Inferior parietal cortex (tissue), 1 donor: ENCODE measurements around the gene PAM16.
"Not testable (repeated sequence)": the region's sequence is repeated elsewhere in the genome, so short reads cannot be mapped to it uniquely, and the experiment has no call there.

Source experiments
- DNase-seq: peaks from one replicate; pipeline ENCODE4 v3.0.0-alpha.2; 2016; ENCODE audit errors: extremely low spot score

PAM16 gene

DNA sequence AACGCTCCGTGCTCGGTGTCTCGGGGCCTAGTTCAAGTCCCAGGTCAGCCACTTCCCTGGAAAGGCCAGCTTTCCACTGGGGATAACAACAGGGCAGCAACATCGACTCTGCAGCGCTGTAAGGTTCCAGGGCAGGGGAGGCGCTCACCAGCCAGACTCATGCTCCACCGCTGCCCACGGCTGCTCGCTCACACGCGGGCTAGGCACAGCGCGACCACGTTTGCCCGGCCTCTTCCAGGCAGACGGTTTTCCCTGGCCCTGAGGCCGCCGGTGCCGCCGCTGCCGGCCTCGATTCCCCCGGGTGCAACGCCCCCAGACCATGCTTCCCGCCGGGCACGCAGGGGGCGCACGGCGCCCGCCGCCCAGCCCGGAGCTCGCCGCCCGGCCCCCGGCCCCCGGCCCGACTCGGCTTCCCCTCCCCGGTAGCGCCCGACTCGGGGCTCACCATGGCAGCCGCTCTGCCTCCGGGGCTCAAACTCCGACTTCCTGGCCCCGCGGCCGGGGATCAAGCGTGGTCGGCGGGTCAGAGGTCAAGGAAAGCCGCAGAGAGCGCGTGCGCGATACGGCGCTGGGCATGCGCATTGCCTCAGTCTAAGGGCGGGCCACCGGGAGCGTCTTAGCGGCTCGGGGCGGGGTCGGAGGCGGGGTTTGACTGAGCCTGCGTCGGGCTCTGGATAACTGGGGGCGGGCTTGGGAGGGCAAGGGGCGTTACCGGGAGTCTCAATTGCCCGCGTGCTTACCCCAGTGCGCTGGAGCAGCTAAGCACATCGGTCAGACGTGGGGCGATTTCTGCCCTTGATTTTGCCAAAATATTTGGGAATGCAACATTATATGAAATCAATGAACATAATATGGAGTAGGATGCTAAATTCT lies at the start of gene PAM16:
Gene PAM16, minus strand, starts transcription at position 535 of the 873 bp plus-strand sequence. Its CDS starts 87 bp downstream, at position 448.
- peak; percentile 94 for DNase-seq

DNA sequence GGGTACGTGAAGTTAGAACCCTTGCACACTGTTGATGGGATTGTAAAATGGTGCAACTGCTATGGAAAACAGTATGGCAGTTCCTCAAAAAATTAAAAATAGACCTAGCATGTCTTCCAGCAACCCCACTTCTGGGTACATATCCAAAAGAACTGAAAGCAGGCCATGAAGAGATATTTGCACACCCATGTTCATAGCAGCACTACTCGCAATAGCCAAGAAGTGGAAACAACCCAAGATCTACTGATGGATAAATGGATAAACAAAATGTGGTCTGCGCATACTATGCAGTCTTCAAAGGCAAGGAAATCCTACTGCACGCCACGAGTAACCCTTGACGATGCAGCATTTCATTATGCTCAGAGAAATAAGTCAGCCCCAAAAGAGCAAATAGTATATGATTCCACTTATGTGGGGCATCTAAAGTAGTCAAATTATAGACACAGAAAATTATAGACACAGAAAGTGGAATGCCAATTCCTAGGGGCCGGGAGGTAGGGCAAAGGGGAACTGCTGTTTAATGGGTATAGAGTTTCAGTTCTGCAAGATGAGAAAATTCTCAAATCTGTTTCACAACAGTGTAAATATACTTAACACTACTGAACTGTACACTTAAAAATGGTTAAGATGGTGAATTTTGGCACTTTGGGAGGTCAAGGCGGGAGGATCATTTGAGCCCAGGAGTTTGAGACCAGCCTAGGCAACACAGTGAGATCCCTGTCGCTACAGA lies 48.0 kb upstream of the PAM16 start:
- DNase-seq = no peak

DNA sequence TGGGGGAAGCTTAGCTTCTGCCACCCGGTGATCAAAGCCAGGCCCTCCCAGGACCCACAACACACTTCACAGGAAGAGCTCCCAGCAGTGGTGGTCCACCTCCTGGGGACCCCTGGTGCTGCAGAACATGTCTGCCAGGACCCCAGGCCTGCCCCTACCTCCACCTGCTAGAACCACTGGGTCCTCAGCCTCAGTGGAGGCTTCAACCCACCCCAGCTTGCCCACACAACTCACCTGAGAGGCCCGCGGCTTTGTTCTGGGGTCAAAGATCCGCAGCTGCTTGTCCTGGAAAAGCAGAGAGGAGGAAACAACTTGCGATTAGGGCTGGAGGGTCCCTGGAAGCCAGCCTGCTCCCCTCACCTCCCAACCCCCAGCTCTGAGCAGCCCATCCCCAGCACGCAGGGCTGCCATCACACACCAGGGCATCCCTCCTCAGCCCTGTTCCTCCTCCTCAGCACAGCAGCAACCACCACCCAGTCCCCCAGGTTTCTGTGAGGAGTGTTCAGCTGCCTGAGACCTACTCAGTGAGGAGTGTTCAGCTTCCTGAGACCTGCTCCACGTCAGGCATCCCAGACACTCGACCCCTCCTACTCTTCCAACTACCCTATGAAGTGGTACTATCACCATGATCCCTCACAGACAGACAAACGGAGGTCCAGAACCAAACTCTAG lies 44.1 kb upstream of the PAM16 start:
- no peak for DNase-seq

DNA sequence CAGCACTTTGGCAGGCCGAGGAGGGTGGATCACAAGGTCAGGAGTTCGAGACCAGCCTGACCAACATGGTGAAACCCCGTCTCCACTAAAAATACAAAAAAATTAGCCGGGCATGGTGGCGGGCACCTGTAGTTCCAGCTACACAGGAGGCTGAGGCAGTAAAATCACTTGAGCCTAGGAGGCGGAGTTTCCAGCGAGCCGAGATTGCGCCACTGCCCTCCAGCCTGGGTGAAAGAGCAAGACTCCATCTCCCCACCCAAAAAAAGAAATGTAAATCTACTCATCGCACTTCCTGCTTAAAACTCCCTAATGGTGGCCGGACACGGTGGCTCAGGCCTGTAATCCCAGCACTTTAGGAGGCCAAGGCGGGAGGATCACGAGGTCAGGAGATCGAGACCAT lies 42.7 kb upstream of the PAM16 start:
- DNase-seq = not testable (repeated sequence)

DNA sequence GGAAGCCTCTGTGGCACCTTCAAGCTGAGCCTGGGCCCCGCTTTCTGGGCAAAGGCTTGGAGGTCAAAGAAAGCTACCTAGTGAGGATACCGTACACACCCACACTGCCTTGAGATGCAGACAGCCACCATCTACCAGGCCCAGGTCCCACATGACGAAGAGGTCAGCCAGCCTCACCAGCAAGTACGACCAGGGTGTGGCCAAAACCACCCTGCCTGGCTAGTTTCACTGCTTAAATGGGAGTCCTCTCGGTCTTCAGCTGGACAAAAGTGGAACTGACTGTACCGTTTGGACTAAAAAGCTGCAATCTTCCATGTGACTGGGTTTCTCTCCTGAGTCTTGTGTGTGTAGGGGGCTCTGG lies 42.1 kb upstream of the PAM16 start:
- no peak for DNase-seq

GRCh38 chr16:4392382-4393239 lies 41.5 kb upstream of the PAM16 start:
- no peak for DNase-seq

- no peak for DNase-seq
Observed at GRCh38 chr16:4391631-4392381, 40.7 kb upstream of the PAM16 start.

- no peak for DNase-seq
Observed at GRCh38 chr16:4390266-4391260, 39.4 kb upstream of the PAM16 start.

DNA sequence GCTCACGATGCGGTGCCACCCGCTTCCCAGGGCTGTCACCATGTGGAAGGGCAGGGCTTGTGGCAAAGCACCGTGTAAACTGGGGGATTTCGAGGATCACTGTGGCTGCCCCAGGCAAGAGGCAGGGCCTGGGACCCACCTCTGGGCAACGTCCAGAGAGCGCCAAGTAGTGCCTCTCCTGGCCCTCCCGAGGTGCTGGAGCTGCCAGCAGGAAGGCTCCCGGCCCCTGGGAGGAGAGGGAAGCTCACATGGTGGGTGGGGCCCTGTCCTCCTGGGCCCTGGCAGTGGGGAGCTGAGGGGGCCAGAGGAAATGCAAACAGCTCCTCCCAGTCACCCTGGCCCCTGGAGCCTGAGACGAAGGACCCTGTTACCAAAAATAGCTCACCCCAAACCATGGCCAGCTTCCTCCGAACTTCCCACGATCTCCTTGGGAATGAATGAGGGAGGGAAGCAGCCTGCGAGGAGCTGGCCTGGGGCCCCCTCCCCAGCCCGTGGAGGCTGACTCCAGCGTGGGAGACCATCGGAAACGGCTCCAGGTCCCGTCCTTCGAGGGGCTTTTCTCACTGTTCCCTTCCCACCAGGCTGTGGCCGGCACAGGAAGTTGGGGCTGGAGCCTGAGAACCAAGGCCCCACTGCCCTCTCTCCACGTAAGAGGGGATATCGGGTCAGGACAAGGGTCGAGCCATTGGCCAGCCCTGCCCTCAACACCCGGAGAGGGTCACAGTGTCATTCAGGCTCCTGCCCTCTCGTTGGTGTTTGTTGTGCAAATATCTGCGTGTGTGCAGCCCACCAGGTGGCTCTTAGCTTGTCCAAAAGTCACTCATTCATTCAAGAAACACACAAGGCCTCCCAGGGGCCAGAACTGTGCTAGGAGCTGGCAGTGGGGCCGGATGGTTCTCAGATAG lies 38.2 kb upstream of the PAM16 start:
- no peak for DNase-seq

DNA sequence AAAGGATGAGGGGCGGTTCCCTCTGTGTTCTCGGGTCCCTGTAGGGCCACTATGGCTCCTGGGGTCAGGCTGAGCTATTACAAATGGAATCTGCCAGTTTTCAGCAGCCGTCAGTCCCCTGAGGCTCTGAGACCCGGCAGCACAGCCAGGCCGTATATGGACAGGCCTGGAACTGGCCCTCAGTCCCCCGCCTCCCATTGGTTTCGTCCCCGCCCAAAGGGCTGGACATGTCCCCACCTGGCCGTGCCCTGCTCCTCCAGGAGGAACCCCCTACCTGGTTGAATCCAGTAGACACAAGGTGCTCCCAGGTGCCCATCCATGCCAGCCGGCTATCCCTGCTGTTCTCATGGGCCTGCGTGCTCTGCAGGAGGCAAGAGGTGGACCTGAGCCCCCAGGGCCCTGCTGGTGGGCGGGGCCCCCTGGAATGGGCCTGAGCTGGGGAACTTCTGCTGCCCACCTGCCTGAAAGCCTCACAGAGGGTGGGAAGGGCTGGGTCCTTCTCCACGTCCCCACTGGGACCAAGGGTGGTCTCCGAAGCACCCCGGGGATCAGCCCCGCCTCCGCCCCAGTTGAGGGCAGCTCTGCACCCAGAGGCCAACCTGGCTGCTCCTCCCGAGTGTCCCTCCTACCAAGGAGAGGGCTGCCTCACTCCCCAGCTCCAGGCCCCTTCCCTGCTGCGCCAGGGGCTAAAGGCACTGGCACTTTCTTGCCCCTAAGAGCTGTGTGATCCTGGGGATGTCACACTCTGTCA lies 37.3 kb upstream of the PAM16 start:
- no peak for DNase-seq

- no peak for DNase-seq
Observed at GRCh38 chr16:4387781-4388180, 36.7 kb upstream of the PAM16 start.

DNA sequence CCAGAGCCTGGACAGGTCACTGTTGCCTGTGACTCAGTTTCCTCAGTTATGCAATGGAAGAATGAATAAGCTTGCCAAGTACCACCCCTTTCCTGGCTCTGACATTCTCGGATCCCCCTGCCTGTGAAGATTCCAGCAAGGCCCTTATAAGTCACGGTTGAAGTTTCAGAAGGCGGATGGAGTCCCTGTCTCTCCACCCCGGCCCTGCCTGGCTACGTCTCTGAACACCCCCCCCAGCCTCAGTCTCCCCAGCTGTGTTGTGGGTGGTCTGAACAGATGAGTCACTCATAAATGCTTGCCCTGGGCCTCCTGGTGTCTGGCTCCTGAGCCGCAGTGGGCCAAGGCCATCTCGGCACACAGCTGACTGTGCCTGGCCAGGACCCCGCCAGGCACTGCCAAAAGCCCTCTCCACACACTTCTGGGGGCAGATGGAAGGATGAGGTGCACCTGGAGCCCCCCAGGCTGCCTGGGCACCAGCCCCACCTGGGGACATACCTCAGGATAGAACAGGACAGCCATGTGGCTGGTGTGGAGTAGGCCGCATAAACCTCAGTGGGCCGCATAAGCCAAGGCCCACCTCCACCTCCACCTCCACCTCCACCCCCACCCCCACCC lies 35.9 kb upstream of the PAM16 start:
- DNase-seq = no peak

GRCh38 chr16:4386451-4386805 lies 35.3 kb upstream of the PAM16 start:
- DNase-seq = no peak

- DNase-seq = no peak
Observed at GRCh38 chr16:4385789-4386450, 34.8 kb upstream of the PAM16 start.

GRCh38 chr16:4385066-4385788 lies 34.1 kb upstream of the PAM16 start:
- no peak for DNase-seq

DNA sequence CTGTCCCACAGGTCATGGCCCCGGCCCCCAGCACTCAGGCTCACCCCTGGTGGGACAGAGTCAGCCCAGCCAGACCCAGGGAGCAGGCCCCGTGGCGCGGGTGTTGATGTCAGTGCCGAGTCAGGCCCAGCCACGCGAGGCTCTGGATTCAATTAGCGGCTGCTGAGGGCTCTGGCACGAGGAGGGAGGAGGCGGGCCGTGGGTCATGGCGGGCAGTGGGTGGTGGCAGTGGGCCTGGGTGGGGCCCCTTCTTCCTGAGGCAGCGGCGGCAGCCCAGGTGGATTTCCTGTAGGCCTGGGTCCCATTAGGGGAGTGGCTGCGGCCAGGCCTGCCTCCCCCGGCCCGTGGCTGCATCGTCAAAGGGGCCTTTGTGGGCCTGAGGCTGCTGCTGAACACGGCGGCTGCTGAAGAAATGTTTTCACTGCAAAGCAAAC lies 33.4 kb upstream of the PAM16 start:
- DNase-seq = no peak
